ENCODE data around the gene B3GALNT1.
A peak's percentile ranks its signal among the peaks of the same experiment; 100 is the strongest.

The B3GALNT1 gene, protein sequence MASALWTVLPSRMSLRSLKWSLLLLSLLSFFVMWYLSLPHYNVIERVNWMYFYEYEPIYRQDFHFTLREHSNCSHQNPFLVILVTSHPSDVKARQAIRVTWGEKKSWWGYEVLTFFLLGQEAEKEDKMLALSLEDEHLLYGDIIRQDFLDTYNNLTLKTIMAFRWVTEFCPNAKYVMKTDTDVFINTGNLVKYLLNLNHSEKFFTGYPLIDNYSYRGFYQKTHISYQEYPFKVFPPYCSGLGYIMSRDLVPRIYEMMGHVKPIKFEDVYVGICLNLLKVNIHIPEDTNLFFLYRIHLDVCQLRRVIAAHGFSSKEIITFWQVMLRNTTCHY

DNA sequence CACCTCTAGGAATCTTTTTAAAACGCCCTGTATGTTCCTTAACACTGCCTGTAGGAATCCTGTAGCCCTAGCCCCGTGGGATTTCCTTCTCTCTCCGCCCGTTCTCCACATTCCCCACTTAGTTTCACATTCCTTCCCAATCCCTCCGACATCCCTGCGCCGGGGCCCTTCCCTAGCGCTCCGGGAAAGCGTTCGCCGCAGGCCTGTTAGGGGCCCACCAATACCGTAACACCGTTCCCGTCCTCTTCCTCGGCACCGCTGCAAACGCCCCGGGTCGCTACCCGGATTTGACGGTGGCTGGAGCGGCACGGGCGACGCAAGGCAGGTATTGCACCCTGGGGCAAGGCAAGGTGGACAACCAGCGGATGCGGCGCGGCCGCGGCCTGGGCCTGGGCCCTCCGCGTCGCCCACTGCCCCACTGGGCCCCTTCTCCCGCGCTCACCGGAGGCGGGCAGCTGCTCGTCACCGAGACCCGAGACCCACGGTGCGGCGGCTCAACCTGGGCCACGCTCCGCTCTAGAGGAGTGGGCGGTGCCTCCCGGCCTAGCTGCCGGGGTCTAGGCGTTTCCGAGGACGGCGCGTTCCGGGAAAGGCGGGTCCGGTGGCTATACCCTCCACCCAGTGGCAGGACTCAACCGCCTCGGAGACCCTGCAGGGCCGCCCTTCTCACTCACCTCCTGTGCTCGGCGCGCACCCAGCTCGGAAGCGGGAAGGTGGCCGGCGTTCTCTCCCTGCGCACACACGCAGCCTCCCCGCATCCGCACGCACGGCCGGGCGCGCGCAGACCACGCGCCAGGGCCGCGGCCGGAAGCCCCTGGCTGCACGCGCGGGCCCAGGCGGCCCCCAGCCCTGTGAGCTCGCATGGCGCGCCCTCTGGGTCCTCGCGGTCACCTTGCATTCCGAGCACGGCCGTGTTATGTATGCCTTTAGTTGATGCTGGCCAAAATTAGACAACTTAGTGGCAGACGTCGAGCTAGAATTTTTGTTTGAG lies at the start of gene B3GALNT1:
B3GALNT1 (minus strand) TSS at position 789 of the 991 bp plus-strand sequence. CDS start 18,595 bp downstream, outside the sequence.
- DNase-seq, result peak; percentile 14 to 15

DNA sequence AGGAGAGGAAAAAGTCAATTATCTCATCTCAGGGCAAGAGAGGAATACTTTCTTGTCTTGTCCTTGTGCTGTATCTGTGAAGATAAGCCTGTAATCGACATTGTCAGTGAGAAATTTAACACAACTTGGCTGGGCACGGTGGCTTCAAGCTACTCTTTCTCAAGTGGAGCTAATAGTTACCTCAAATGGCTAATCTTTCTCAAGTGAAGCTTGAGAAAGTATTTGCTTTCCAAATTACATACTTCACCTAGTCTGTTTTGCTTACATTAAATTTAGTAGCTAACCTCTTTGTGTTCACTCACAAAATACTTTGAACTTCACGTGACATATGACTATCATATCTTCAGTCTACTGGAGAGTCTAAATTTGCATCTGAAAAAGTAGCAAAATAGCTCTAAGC lies 48.3 kb upstream of the B3GALNT1 start:
- DNase-seq, result no peak

DNA sequence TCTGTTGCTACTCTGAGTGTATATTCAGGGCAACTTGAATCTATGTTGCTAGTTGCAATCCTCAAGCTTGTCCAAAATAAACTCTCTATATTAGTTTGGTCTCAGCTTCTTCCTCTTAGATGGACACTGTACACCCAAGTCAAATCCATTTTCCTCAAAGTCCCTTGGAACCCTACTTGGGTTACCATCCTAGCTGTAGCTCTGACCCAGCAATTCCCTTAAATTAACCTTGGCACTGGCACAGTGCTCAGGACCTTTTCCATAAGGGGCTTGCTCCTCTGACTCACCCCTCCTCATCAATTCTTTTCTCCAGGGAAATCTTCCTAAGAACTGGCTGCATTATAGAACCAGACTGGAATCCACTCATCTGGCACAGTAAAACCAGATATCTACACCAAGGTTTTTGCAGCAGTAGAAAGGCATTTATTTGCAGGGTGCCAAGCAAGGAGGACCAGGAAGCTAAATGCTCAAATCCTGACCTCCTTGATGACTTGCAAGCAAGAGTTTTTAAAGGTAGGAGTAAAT lies 44.9 kb upstream of the B3GALNT1 start:
- DNase-seq, result no peak

DNA sequence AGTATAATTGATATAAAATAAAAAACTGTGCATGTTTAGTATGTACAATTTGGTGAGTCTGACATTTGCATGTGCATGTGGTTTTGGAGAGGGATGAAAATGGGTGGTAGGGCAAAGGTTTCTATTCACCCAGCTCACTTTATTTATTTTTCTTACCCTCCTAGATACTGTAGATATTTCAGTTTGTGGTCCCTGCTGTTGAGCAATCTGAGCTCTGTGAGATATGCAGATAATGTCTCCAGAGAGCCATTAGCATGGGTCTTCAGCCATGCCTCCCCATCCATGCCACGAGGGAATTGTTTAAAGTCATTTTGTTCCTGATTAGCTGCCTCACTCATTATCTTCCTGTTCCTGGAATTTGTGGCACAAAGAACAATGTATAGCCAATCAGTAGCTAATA lies 44.4 kb upstream of the B3GALNT1 start:
- no peak for DNase-seq

DNA sequence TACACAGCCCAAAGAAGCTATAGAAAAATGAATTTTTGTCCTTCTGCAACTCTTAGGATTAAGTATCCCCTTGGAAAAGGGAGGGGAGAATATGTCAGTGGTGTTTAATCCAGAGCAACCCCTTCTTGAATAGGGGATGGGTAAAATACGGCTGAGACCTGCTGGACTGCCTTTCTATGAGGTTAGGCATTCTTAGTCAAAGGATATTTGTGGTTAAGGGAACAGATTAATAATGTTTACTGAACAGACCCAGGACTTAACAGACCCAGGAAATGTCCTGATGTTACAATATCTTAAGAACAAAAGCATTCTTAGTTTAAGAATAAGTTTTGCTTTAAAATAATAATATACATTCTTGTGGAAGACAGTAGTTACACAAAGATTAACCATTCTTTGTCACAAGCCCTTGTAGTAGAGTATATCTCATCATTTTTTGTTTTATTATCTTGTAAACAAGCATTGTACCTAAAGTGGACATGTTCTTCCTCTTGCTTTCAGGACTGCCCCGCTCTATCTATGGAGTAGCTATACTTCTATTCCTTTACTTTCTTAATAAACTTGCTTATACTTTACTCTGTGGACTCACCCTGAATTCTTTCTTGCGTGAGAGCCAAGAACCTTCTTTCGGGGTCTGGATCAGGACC lies 43.8 kb upstream of the B3GALNT1 start:
- DNase-seq, result no peak

DNA sequence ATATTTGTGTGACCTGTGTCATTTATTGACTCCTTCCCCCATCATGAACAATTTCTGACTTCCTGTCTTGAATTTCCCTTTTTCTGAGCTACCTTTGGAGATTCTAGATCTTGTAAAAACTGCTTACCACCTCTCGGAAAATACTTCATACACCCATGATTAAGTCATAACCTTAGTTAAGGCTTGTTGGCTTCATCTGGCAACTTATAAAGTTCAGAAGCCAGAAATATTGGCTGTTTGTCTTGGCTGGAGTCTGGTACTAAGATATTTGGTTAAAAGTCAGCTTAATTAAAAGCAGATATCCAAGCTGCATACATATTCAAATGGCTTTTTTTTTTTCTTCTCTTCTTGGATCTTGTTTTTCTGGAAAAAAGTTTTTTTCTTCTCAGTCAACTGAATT lies 37.3 kb upstream of the B3GALNT1 start:
- DNase-seq, result no peak

DNA sequence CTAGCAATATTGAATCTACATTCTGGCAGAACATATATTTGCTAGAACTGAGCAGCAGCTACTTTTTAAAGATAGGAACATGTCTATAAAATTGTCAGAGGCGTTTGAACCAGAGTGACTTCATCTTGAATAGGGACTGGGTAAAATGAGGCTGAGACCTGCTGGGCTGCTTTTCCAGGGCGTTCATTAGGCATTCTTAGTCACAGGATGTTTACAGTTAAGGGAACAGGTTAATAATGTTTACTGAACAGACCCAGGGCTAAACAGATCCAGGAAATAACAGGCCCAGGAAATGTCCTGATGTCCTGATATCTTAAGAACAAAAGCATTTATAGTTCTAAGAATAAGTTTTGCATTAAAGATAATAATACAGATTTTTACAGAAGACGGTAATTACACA lies 34.5 kb upstream of the B3GALNT1 start:
- DNase-seq, result no peak

DNA sequence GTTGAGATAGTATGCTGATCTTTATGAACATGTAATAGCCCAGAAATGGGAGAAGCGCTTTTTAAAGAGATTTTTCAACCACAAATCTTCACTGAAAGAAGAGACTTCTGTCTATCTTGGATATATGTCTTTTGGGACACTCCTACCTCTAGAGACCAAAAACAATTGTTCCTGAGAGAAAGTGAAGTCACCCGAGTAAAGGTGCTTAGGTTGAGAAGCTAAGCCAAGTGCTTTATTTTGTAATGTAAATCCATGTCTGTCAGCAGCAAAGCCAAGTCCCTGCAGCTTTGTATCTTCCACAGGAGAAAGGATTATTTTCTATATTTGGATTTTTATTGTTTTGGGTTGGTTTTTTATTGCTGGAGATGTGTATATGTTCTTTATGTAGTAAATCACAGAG lies 32.1 kb upstream of the B3GALNT1 start:
- no peak for DNase-seq

DNA sequence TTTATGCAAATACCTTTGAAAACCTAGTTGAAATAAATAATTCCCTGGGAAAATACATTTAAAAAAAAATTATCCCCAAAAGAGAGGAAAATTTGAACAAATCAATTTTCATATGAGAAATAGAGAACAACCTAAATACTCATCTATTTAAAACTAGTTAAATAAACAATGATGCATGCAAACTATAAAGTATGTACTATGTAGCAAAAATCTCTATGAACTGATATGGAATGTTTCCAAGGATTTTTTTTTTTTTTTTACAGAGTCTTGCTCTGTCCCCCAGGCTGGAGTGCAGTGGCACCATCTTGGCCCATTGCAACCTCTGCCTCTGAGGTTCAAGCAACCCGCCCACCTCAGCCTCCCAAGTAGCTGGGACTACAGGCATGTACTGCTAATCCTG lies 27.2 kb upstream of the B3GALNT1 start:
- no peak for DNase-seq

DNA sequence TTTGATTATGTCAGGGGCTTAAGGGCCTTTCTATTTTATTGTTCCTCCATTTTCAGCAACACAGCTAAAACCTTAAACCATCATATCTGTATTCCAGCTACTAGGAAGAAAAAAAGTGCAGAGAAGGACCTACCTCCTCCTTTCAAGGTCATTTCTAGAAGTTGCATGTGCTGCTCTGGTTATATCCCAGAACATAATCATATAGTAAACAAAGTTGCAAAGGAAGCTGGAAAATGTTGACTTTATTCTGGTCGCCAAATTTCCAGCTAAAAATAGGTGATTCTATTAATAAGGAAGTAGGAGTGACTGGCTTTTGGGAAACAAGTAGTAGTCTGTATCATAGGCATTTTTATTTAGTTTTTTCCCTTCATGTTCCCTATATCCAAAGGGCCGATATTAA lies 21.3 kb upstream of the B3GALNT1 start:
- no peak for DNase-seq

DNA sequence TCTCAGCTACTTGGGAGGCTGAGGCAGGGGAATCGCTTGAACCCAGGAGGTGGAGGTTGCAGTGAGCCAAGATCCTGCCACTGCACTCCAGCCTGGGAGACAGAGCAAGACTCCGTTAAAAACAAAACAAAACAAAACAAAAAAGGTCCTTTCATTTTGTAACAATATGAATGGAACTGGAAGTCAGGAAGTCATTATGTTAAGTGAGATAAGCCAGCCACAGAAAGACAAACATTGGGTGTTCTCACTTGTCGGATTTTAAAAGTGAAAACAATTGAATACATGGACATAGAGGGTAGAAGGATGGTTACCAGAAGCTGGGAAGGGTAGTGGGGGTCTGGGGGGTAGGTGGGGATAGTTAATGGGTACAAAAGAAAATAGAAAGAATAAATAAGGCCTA lies 12.5 kb upstream of the B3GALNT1 start:
- DNase-seq, result no peak

DNA sequence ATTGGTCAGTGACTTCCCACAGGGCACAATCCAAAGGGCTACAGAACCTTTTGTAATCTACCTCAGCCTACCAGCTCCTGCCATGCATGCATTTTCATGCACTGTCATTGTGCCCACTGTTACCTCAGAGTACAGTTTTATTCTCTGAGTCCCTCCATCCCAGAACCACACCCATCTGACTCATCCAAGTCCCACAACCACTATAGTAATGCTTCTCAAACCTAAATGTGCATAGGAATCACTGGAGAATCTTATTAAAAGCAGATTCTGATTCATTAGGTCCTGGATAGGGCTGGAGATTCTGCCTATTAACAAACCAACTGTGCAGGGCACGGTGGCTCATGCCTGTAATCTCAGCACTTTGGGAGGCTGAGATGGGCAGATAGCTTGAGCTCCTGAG lies 3.7 kb upstream of the B3GALNT1 start:
- DNase-seq, result no peak

DNA sequence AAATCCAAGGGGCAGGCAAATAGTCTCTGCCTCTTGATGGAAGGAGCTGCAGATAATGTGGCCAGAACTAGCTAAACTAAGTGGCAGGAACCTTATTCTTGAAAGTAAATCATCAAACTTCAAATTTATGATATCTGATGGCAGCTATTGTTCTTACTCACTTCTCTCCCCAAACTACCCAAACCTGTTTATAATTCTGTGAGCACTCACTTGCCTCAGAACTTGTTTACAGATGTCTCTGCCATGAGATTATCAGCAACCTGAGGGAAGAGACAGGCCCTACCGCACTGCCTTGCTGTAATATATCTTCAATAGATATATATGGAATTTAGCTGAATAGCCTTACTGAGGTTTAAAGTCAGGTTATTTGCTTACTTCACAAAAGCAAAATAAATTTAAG lies 2.2 kb upstream of the B3GALNT1 start:
- no peak for DNase-seq

DNA sequence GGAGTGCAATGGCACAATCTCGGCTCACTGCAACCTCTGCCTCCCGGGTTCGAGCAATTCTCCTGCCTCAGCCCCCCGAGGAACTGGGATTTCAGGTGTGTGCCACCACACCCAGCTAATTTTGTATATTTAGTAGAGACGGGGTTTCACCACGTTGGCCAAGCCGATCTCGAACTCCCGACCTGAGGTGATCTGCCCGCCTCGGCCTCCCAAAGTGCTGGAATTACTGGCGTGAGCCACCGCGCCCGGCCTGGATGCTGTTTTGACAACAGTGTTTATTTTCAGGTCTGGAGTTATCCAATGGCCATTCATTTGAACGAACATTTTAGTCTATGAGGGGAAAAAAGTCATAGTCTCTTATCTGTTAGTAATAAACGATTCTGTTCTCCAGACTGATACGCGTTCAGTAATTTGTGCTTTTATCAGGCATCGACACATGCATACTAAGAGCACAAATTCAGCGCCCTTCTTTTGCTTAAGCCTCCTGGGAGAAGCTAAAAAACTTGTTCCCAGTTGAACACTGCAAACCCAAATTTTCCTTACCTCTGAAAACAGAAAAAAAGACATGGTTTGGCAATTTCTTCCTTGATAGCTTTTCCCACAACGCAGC lies 1.3 kb downstream of the B3GALNT1 start:
- DNase-seq, result no peak

DNA sequence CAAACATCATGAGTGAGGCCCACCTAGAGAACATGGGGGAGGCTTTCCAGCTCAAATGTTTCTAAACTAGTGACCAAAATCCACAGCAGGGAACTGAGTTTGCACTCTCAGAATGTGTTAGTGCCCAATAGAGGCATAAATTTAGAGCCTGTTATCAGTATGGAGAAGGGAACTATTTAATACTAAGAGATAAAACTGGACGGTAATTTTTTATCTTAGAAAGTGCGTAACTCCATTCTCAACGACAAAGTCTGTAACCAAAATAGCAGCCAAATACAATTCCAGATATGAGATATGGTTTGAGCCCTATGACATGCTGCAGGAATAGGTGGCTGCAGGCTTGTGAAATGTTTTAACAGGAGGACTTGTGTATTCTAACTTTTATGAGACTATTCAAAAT lies 3.5 kb downstream of the B3GALNT1 start:
- no peak for DNase-seq

DNA sequence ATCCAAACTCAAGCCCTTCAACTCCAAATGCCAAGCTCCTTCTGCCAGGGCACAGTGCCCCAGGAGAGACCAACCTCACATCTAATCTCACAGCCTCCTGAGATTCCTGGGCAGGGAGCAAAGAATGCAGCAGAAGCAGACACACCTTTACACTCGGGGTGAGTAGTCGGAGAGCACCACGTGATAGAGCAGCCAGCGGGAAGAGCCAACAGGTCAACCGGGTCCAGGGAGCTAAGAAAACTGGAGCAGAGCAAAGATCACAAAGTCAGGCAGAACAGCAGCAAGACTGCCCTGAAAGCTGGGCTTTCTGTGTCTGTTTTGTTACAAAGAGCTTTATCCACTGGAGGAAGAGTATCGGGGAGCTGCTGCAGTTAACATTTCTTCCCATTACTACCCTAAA lies 4.2 kb downstream of the B3GALNT1 start:
- DNase-seq, result no peak

DNA sequence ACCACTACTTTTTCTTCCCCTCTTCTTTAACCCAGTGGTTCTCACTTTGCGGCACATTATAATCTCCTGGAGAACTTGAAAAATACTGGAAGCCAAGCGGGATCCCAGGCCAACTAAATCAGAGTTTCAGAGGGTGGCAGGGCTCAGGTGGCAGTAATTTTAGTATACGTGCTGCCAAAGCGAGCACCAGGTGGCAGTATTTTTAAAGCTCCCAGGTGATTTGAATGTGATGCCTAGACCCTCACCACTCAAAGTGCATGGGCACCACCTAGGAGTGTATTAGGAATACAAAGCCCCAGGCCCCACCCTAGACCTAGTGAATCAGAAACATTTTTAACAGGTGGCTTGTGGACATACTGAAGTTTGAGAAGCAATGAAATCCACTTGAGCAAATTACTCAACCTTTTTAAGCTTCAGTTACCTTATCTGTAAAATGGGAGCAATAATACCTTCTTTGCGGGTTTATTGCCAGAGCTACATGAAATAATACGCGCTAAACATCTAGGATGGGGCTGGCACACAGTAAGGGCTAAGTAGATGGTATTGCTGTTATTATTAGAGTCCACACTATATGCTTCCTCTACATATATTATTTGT lies 8.3 kb downstream of the B3GALNT1 start:
- no peak for DNase-seq

DNA sequence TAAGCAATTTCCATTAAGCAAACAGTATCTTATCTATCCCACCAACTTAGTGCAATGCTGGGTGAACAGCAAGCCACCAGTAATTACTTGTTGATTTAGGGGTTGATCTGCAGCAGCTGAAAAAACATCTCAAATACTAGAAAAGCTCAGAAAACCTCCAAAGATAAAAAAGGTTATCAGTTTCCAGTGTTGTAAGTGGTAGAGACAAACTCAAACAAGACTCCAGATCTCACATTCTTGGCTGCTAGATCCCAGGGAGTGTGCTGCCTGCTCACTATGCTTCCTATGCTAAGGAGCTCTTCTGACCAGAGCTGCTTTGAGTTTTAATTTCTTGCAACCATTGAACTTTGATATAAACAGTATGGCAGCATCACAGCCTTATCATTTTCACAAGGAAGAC lies 11.3 kb downstream of the B3GALNT1 start:
- no peak for DNase-seq

DNA sequence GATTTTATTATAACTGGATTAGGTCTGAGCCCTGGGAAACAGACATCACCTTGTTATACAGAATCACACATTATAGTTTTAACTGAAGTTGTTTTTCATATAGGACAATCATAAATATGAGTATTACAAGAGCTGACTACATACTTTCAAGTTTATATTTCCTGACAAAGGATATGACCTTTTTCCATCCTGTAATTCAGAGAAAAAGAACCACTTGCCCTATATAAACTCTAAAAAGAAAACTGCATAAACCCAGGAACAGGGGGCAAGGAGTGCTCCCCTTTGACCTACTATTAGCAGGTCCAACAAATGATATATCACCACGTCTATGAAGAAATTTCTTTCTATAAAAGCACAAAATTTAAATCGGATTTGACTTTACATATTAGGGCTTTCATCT lies 20.9 kb downstream of the B3GALNT1 start:
- DNase-seq, result no peak

DNA sequence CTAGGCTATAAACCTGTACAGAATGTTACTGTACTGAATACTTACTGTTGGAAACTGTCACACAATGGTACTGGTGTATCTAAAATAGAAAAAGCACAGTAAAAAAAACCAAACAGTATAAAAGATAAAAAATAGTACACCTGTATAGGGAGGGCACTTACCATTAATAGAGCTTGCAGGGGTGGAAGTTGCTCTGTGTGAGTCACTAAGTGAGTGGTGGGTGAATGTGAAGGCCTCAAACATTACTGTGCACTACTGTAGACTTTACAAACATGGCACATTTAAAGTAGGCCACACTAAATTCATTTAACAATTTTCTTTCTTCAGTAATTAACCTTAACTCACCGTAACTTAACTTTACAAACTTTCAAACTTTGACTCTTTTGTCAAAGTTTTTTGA lies 22.0 kb downstream of the B3GALNT1 start:
- no peak for DNase-seq

DNA sequence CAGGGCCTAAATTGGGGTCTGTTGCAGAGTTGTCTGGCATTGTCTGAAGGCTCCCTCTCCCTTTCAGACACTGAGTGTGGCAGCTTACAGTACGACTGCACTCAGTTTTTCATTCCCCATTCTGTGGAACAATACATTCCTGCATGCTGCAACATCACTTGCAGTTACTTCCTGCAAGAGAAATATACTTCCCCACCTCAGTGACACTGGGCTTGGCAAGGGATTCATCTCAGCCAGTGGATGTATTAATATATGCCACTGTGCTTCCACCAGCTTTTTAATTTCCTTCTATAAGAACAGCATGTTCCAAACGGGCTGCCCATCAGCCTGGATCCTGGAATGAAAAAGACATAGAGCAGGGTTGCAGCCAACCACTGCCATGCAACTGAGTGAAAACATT lies 23.1 kb downstream of the B3GALNT1 start:
- no peak for DNase-seq

DNA sequence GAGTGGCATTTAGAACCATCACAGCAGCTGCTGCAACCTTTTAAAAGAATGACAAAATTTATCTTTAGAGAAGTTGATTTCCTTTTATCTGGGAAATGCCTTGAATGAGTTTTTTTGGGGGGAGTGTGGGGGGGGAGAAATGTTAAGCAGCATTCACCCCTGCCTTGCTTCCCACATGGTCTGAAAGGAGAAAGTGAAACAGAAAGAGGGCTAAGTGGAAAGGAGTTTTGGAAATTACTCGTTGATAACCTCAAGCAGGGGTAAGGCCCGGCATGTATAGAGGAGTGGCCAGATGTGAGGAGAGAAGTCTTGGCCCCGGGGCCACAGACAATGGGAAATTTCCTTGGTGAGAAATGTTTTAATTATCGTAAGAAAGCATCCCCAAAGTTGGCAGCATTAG lies 23.5 kb downstream of the B3GALNT1 start:
- DNase-seq, result no peak

Measured in stimulated activated CD4-positive, alpha-beta T cell treated with anti-CD3 and anti-CD28 coated beads, Interleukin-4, amount 100 ng/mL, for 4 hours (primary cell).